Endothelial cell of umbilical vein (primary cell): ENCODE results near the gene PHF8. TPM values are rescaled to one million over a fixed set of nuclear protein-coding genes. Genes with fewer than 3 reads are reported as not detected.
A peak's percentile ranks its signal among the peaks of the same experiment; 100 is the strongest.

Source experiments
- BruUV-seq: library from RNA; stranded (reverse); fragments of 400-500 nt; replicated peaks from 2 replicates; lab custom pipeline; 2021; lab: Mats Ljungman, UMichigan
- CTCF ChIA-PET: fragments of 300-600, 350-600 bp; sonication (Branson Sonifier 250); formaldehyde crosslinking; loops from one replicate; lab custom pipeline; 2021; ENCODE audit warnings: antibody characterized with exemption, inconsistent platforms; lab: Charles Lee
- POLR2A ChIA-PET: fragments of 300-600, 350-600 bp; sonication (Branson Sonifier 250); formaldehyde crosslinking; loops from one replicate; lab custom pipeline; 2021; ENCODE audit warnings: antibody characterized with exemption, inconsistent platforms; lab: Charles Lee
- DNase-seq: peaks from one replicate; pipeline ENCODE4 v3.0.0-alpha.2; 2011; ENCODE audit warnings: low read depth, low spot score
- FAIRE-seq: peaks from 2 replicates; lab custom pipeline; 2011; peaks lifted over from hg19 to GRCh38; lab: Jason Lieb, UNC
- H2AFZ ChIP-seq: 2 replicates; pipeline ENCODE4 v1.6.0; 2012; ENCODE audit warnings: low read depth, low read length, control low read depth, inconsistent platforms
- H3K27ac ChIP-seq: 2 replicates; pipeline ENCODE4 v1.5.1; 2011; ENCODE audit warnings: low read depth, mild to moderate bottlenecking, control low read depth, low read length, moderate library complexity; ENCODE audit not compliant: insufficient read depth
- H3K27me3 ChIP-seq, 2 experiments: 2 replicates each; pipeline versions ENCODE4 v1.6.0 to v1.6.1; 2011; ENCODE audit warnings: low read length in 2 of 2, mixed read lengths in 1 of 2; ENCODE audit not compliant: control insufficient read depth in 2 of 2, insufficient read depth in 2 of 2
- H3K36me3 ChIP-seq, 2 experiments: 2 replicates in 1 of 2; 3 replicates in 1 of 2; pipeline ENCODE4 v1.5.1; 2011; ENCODE audit warnings: low read length in 2 of 2, mild to moderate bottlenecking in 1 of 2, moderate library complexity in 1 of 2; ENCODE audit not compliant: control insufficient read depth in 2 of 2, insufficient read depth in 2 of 2; ENCODE audit errors: extremely low read depth in 1 of 2
- H3K4me1 ChIP-seq: 3 replicates; pipeline ENCODE4 v1.5.1; 2011; ENCODE audit warnings: mild to moderate bottlenecking, low read length; ENCODE audit not compliant: control insufficient read depth, insufficient read depth; ENCODE audit errors: extremely low read depth
- H3K4me2 ChIP-seq: 2 replicates; pipeline ENCODE4 v1.6.1; 2011; ENCODE audit warnings: low read length, control low read depth, mixed read lengths; ENCODE audit not compliant: insufficient read depth
- H3K4me3 ChIP-seq, 3 experiments: fragments of 200-600 bp in 1 of 3; sonication (generic), shearing (Covaris generic) in 1 of 3; replicated peaks in 1 of 3; 2 replicates each; pipeline ENCODE4 v1.5.1; 2011 to 2016; ENCODE audit warnings: control low read depth in 3 of 3, low read length in 3 of 3, mild to moderate bottlenecking in 2 of 3, inconsistent platforms in 1 of 3, low read depth in 1 of 3, moderate library complexity in 1 of 3; ENCODE audit not compliant: insufficient read depth in 1 of 3
- H3K79me2 ChIP-seq: 2 replicates; pipeline ENCODE4 v1.6.0; 2012; ENCODE audit warnings: low read length, inconsistent platforms; ENCODE audit not compliant: control insufficient read depth, insufficient read depth
- H3K9ac ChIP-seq: replicated peaks from 2 replicates; pipeline ENCODE3; 2011; ENCODE audit warnings: low read length, control low read depth; ENCODE audit not compliant: insufficient read depth; ENCODE audit errors: extremely low read depth
- H3K9me1 ChIP-seq: replicated peaks from 3 replicates; pipeline ENCODE4 v1.6.0; 2011; ENCODE audit warnings: mild to moderate bottlenecking, low read length; ENCODE audit not compliant: control insufficient read depth, insufficient read depth; ENCODE audit errors: extremely low read depth
- H3K9me3 ChIP-seq: replicated peaks from 2 replicates; pipeline ENCODE4 v1.5.1; 2012; ENCODE audit warnings: low read length, inconsistent platforms; ENCODE audit not compliant: control insufficient read depth, insufficient read depth
- H4K20me1 ChIP-seq: replicated peaks from 2 replicates; pipeline ENCODE3; 2011; ENCODE audit warnings: mild to moderate bottlenecking, low read length; ENCODE audit not compliant: control insufficient read depth, insufficient read depth; ENCODE audit errors: extremely low read depth
- CTCF ChIP-seq, 2 donors: IDR thresholded peaks; 1 replicate in 1 of 2; 2 replicates in 1 of 2; pipeline ENCODE4 v1.5.1; 2011; ENCODE audit warnings: low read length in 2 of 2, mild to moderate bottlenecking in 2 of 2, moderate library complexity in 2 of 2, control low read depth in 1 of 2, inconsistent platforms in 1 of 2, low read depth in 1 of 2; ENCODE audit not compliant: insufficient read depth in 1 of 2; ENCODE audit errors: extremely low read depth in 1 of 2
- EZH2 ChIP-seq: IDR thresholded peaks from 2 replicates; pipeline ENCODE4 v1.6.1; 2012; ENCODE audit warnings: borderline replicate concordance, low read depth, mild to moderate bottlenecking, moderate library complexity, low read length, inconsistent platforms; ENCODE audit not compliant: severe bottlenecking
- FOS ChIP-seq: IDR thresholded peaks from 2 replicates; pipeline ENCODE4 v1.6.1; 2011; ENCODE audit warnings: mild to moderate bottlenecking, low read length, moderate library complexity, borderline replicate concordance; ENCODE audit not compliant: insufficient read depth
- GATA2 ChIP-seq: IDR thresholded peaks from 2 replicates; pipeline ENCODE4 v1.7.0; 2011; ENCODE audit warnings: low read depth, mild to moderate bottlenecking, moderate library complexity, mixed read lengths, low read length; ENCODE audit not compliant: insufficient read length, insufficient read depth
- JUN ChIP-seq: IDR thresholded peaks from 2 replicates; pipeline ENCODE4 v1.6.1; 2011; ENCODE audit warnings: borderline replicate concordance, low read depth; ENCODE audit not compliant: insufficient read length, insufficient read depth
- MAX ChIP-seq: IDR thresholded peaks from 2 replicates; pipeline ENCODE4 v1.6.1; 2011; ENCODE audit not compliant: insufficient read depth, insufficient read length
- MYC ChIP-seq: IDR thresholded peaks from one replicate; pipeline ENCODE4 v1.6.1; 2011; ENCODE audit warnings: mild to moderate bottlenecking, low read depth, low read length
- POLR2A ChIP-seq: IDR thresholded peaks from 2 replicates; pipeline ENCODE4 v1.6.1; 2012; ENCODE audit warnings: low read depth, mild to moderate bottlenecking, control low read depth, low read length
- POLR2AphosphoS5 ChIP-seq: IDR thresholded peaks from 2 replicates; pipeline ENCODE4 v1.6.1; 2012; ENCODE audit warnings: low read depth, mild to moderate bottlenecking, control low read depth, low read length, moderate library complexity; ENCODE audit not compliant: insufficient read depth
- dilution Hi-C: fragments of 300-500 bp; cut with MboI; formaldehyde crosslinking; loops from one replicate; pipeline ENCODE4 v1.15.0; 2019; ENCODE audit warnings: low sequenced_read_pairs; ENCODE audit not compliant: extremely low pct_ligation_motif_present
- intact Hi-C: fragments of 100-400 bp; cut with micrococcal nuclease; formaldehyde crosslinking; loops from one replicate; pipeline ENCODE4 v1.10.0; 2022
- polyA plus RNA-seq, 4 experiments: library from polyadenylated mRNA; depleted of rRNA in 3 of 4; stranded (reverse) in 3 of 4; unstranded in 1 of 4; fragments of >200 nt; gene quantifications; 2 replicates each; pipeline versions ENCODE4 v1.2.1 to v1.2.3, GENCODE V29; 2011 to 2012; ENCODE audit warnings: missing spikeins in 1 of 4
- total RNA-seq: library from RNA; stranded (reverse); gene quantifications from 2 replicates; pipeline ENCODE4 v1.2.3, GENCODE V29; 2021

PHF8 gene
- total and polyA plus RNA-seq, 2 donors (not counting 3 experiments of a cell fraction or from before 2014, with no cell fraction given): 10.9 to 25.5 TPM

GRCh38 chrX:54093571-54093970 is 49.3 kb upstream of the PHF8 start:
- H3K36me3 ChIP-seq: no peaks in the 10 kb centered on the region
- CTCF ChIA-PET: interaction anchor here (0.8 to 1.2 kb wide), 6 partner anchors 10 to 346 kb away, joined by 3 to 5 read pairs (median 4); partner anchors contain the start of gene TSR2
- H3K9me1 ChIP-seq: no peaks in the 10 kb centered on the region
- peaks cover 4% of the 10 kb centered on the region for H3K4me1 ChIP-seq
- POLR2A ChIA-PET: interaction anchor here (0.6 kb wide), 1 partner anchor 85 kb away, joined by 3 read pairs; no protein-coding TSS in a partner anchor
- peak; percentile 82 for FAIRE-seq
- H3K4me3 ChIP-seq: no peak overlapping the region
- intact Hi-C loops: no loop called here
- dilution Hi-C loops: no loop called here
- H3K4me2 ChIP-seq: no peak overlapping the region
- no peaks in the 10 kb centered on the region for H4K20me1 ChIP-seq
- DNase-seq: peak; percentile 40
- H3K9ac ChIP-seq: no peak overlapping the region
- no peak overlapping the region for H2AFZ ChIP-seq
- no peaks in the 10 kb centered on the region for H3K27me3 ChIP-seq
- no TSS peak for BruUV-seq
- H3K79me2 ChIP-seq: no peaks in the 10 kb centered on the region
- TF ChIP-seq CTCF (IDR thresholded peaks at IDR 0.05; ENCODE audit: extremely low read depth in 1 of 2, insufficient read depth in 1 of 2, low read depth in 1 of 2, low read length in 2 of 2): no peak
- no peaks in the 10 kb centered on the region for H3K9me3 ChIP-seq
- peak overlapping the region; percentile 20 for H3K27ac ChIP-seq

GRCh38 chrX:54093159-54093558 is 48.9 kb upstream of the PHF8 start:
- intact Hi-C loops (no loop called here), dilution Hi-C loops (no loop called here)
- BruUV-seq: no TSS peak
- H2AFZ ChIP-seq: no peak overlapping the region
- H3K79me2 ChIP-seq: no peaks in the 10 kb centered on the region
- peak; percentile 67 for FAIRE-seq
- no peaks in the 10 kb centered on the region for H3K27me3 ChIP-seq
- no peak overlapping the region for H3K4me3 ChIP-seq
- H3K4me2 ChIP-seq: no peak overlapping the region
- TF ChIP-seq MYC (no peak), CTCF (IDR thresholded peaks at IDR 0.05; ENCODE audit: extremely low read depth in 1 of 2, insufficient read depth in 1 of 2, low read depth in 1 of 2, low read length in 2 of 2) (no peak), POLR2AphosphoS5 (no peak), MAX (no peak), JUN (no peak), FOS (no peak), EZH2 (no peak), POLR2A (no peak), GATA2 (no peak)
- POLR2A ChIA-PET: interaction anchor here (0.6 kb wide), 1 partner anchor 86 kb away, joined by 3 read pairs; no protein-coding TSS in a partner anchor
- H3K9ac ChIP-seq: no peak overlapping the region
- CTCF ChIA-PET: interaction anchor here (0.8 to 1.2 kb wide), 6 partner anchors 10 to 347 kb away, joined by 3 to 5 read pairs (median 4); partner anchors contain the start of gene TSR2
- H3K36me3 ChIP-seq: no peaks in the 10 kb centered on the region
- no peaks in the 10 kb centered on the region for H3K9me3 ChIP-seq
- peak; percentile 8 for DNase-seq
- peak overlapping the region; percentile 20 for H3K27ac ChIP-seq
- H3K9me1 ChIP-seq: no peaks in the 10 kb centered on the region
- peaks cover 4% of the 10 kb centered on the region for H3K4me1 ChIP-seq
- no peaks in the 10 kb centered on the region for H4K20me1 ChIP-seq
